SK-N-SH treated with all-trans-retinoic acid at 6 μM for 48 hours (cell line): ENCODE results near the gene TSC1.

Experiments
- RARB ChIP-seq: fragments of 250-450 bp; sonication (Bioruptor Pico); IDR thresholded peaks from 2 replicates; pipeline ENCODE4 v1.8.0; 2021; ENCODE audit warnings: mild to moderate bottlenecking, moderate library complexity
- TOX ChIP-seq: fragments of 250-450 bp; sonication (Bioruptor Pico); IDR thresholded peaks from 2 replicates; pipeline ENCODE4 v1.8.0; 2021; ENCODE audit warnings: mild to moderate bottlenecking, moderate library complexity, borderline replicate concordance
- TF ChIP-seq, protein P1 (sequence below): fragments of 250-450 bp; sonication (Bioruptor Pico); IDR thresholded peaks from 2 replicates; pipeline ENCODE4 v1.8.0; 2020; ENCODE audit warnings: mild to moderate bottlenecking, moderate library complexity, borderline replicate concordance
- TF ChIP-seq, protein P2 (sequence below): fragments of 250-450 bp; sonication (Bioruptor Pico); IDR thresholded peaks from 2 replicates; pipeline ENCODE4 v1.5.1; 2021; ENCODE audit warnings: mild to moderate bottlenecking, moderate library complexity

DNA sequence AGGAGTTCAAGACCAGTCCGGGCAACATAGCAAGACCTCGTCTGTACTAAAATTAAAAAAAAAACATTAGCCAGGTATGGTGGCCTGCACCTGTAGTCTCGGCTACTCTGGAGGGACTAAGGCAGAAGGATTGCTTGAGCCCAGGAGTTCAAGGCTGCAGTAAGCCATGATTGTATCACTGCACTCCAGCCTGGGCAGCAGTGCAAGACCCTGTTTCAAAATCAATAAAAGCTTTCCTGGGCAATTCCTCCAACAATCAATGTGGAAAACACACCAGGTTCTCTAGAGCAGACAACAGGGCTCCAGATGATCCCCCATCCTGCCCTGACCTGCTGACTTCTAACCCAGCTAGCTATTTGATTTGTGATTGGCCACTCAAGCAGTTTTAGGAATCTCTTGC is 67.6 kb downstream of the TSC1 start:
- TF ChIP-seq RARB (CRISPR knock-in tag): no peak
- no peak for TF ChIP-seq TOX (CRISPR knock-in tag)
- TF ChIP-seq, protein P1, sequence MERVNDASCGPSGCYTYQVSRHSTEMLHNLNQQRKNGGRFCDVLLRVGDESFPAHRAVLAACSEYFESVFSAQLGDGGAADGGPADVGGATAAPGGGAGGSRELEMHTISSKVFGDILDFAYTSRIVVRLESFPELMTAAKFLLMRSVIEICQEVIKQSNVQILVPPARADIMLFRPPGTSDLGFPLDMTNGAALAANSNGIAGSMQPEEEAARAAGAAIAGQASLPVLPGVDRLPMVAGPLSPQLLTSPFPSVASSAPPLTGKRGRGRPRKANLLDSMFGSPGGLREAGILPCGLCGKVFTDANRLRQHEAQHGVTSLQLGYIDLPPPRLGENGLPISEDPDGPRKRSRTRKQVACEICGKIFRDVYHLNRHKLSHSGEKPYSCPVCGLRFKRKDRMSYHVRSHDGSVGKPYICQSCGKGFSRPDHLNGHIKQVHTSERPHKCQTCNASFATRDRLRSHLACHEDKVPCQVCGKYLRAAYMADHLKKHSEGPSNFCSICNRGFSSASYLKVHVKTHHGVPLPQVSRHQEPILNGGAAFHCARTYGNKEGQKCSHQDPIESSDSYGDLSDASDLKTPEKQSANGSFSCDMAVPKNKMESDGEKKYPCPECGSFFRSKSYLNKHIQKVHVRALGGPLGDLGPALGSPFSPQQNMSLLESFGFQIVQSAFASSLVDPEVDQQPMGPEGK: no peak
- TF ChIP-seq, protein P2, sequence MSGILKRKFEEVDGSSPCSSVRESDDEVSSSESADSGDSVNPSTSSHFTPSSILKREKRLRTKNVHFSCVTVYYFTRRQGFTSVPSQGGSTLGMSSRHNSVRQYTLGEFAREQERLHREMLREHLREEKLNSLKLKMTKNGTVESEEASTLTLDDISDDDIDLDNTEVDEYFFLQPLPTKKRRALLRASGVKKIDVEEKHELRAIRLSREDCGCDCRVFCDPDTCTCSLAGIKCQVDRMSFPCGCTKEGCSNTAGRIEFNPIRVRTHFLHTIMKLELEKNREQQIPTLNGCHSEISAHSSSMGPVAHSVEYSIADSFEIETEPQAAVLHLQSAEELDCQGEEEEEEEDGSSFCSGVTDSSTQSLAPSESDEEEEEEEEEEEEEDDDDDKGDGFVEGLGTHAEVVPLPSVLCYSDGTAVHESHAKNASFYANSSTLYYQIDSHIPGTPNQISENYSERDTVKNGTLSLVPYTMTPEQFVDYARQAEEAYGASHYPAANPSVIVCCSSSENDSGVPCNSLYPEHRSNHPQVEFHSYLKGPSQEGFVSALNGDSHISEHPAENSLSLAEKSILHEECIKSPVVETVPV (CRISPR knock-in tag): no peak
